Thyroid gland (tissue), 4 donors: Measurements from ENCODE around the gene VARS2. TPM values are rescaled to one million over a fixed set of nuclear protein-coding genes. Genes with fewer than 3 reads are reported as not detected.
"Not testable (repeated sequence)": the region's sequence is repeated elsewhere in the genome, so short reads cannot be mapped to it uniquely, and the experiment has no call there.

Experiments
- DNase-seq, 2 donors: peaks; one replicate each; pipeline ENCODE4 v3.0.0-alpha.2; 2019
- H3K27ac ChIP-seq, 3 donors: fragments of 200-600 bp; sonication (generic); 1 replicate in 2 of 3; 2 replicates in 1 of 3; pipeline ENCODE4 v1.5.1; 2016 to 2019; ENCODE audit warnings: mild to moderate bottlenecking in 1 of 3, moderate library complexity in 1 of 3
- H3K27me3 ChIP-seq: fragments of 200-600 bp; sonication (generic); one replicate; pipeline ENCODE4 v1.5.1; 2019
- H3K36me3 ChIP-seq, 2 donors: fragments of 200-600 bp; sonication (generic); one replicate each; pipeline ENCODE4 v1.5.1; 2016 to 2019
- H3K4me1 ChIP-seq, 2 donors: fragments of 200-600 bp; sonication (generic); one replicate each; pipeline ENCODE4 v1.5.1; 2017 to 2019
- H3K4me3 ChIP-seq, 3 donors: fragments of 200-600 bp; sonication (generic); replicated peaks in 1 of 3; 1 replicate in 2 of 3; 2 replicates in 1 of 3; pipeline ENCODE4 v1.5.1; 2016; ENCODE audit warnings: mild to moderate bottlenecking in 1 of 3
- H3K9me3 ChIP-seq: fragments of 200-600 bp; sonication (generic); one replicate; pipeline ENCODE4 v1.5.1; 2017
- POLR2A ChIP-seq, 2 donors: fragments of 450-650 bp; IDR thresholded peaks; one replicate each; pipeline ENCODE4 v1.6.1; 2017; ENCODE audit warnings: antibody characterized with exemption in 2 of 2, mild to moderate bottlenecking in 2 of 2, moderate library complexity in 1 of 2
- WGBS, 2 donors: methylation state at CpG; one replicate each; pipeline ENCODE4 v1.1.5; 2017; 5-methylcytosine and 5-hydroxymethylcytosine counted together
- intact Hi-C: fragments of 100-400 bp; cut with DNase I; formaldehyde crosslinking; loops from one replicate; pipeline ENCODE4 v1.15.1; 2023
- total RNA-seq, 4 donors: library from RNA; depleted of rRNA; stranded (reverse); fragments of >200 nt; gene quantifications; one replicate each; pipeline ENCODE4 v1.2.3, GENCODE V29; 2016
- TF ChIP-seq, protein P1 (sequence below), 6 experiments: fragments of 200-600 bp in 3 of 6; fragments of 450-650 bp in 3 of 6; sonication (generic) in 3 of 6; IDR thresholded peaks; one replicate each; pipeline ENCODE4 v1.5.1; 2016 to 2019; ENCODE audit warnings: antibody characterized with exemption in 6 of 6, mild to moderate bottlenecking in 2 of 6, inconsistent platforms in 1 of 6, moderate library complexity in 1 of 6

The VARS2 gene
- total RNA-seq, 4 donors from 2014 or later, result 17.3 to 36.4 (median 30.6) TPM

DNA sequence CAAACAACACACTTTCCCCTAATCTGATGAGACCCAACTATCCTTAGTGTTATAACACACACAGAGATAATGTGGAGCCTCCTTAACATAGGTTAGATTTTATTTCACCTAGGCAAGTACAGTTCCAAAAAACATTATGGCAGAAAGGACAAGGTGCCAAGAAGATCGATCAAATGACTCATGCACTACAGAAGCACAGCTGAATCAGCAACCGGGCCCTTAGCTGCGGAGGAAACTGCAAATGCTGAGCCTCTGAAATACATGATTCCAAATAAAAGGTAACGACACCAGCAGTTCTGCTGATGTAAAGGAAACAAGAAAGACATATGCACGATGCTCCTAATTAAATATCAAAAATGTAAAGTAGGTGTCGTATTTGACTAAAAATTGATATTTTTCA is 49.6 kb downstream of the VARS2 start:
- intact Hi-C loops, result no loop called here
- 75 to 87% methylated on average over 6 of the region's 6 CpGs for WGBS, 2 donors
- DNase-seq, result no peak
- no peaks in the 10 kb centered on the region for H3K27me3 ChIP-seq
- no peak overlapping the region for H3K27ac ChIP-seq
- no peaks in the 10 kb centered on the region for H3K36me3 ChIP-seq
- no peak overlapping the region for H3K4me3 ChIP-seq
- H3K9me3 ChIP-seq, result no peaks in the 10 kb centered on the region
- TF ChIP-seq, protein P1, sequence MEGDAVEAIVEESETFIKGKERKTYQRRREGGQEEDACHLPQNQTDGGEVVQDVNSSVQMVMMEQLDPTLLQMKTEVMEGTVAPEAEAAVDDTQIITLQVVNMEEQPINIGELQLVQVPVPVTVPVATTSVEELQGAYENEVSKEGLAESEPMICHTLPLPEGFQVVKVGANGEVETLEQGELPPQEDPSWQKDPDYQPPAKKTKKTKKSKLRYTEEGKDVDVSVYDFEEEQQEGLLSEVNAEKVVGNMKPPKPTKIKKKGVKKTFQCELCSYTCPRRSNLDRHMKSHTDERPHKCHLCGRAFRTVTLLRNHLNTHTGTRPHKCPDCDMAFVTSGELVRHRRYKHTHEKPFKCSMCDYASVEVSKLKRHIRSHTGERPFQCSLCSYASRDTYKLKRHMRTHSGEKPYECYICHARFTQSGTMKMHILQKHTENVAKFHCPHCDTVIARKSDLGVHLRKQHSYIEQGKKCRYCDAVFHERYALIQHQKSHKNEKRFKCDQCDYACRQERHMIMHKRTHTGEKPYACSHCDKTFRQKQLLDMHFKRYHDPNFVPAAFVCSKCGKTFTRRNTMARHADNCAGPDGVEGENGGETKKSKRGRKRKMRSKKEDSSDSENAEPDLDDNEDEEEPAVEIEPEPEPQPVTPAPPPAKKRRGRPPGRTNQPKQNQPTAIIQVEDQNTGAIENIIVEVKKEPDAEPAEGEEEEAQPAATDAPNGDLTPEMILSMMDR (IDR thresholded peaks at IDR 0.05), result no peak
- no peak for TF ChIP-seq POLR2A (IDR thresholded peaks at IDR 0.05)
- H3K4me1 ChIP-seq, result no peaks in the 10 kb centered on the region

DNA sequence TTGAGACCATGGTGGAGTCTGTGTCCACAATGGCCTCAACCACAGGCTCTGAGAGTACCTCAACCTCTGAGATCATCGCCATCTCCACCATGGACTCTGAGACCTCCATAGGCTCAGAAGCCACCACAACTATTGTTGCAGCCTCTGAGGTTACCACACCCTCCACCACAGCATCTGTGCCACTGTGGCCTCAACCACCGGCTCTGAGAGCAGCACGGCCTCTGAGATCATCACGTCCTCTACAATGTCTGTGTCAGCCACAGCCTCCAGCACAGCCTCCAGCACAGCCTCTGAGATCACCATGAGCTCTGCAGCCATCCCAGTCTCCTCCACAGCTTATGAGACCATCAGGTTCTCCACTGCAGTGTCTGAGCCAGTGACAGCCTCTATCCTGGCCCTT is 50.0 kb downstream of the VARS2 start:
- H3K27me3 ChIP-seq, result no peaks in the 10 kb centered on the region
- no peak for DNase-seq
- no peaks in the 10 kb centered on the region for H3K4me1 ChIP-seq
- 64 to 92% methylated on average over 4 of the region's 4 CpGs for WGBS, 2 donors
- H3K9me3 ChIP-seq, result no peaks in the 10 kb centered on the region
- H3K36me3 ChIP-seq, result no peaks in the 10 kb centered on the region
- H3K4me3 ChIP-seq, result no peak overlapping the region
- intact Hi-C loops, result no loop called here
- TF ChIP-seq, protein P1 (IDR thresholded peaks at IDR 0.05), result no peak
- no peak for TF ChIP-seq POLR2A (IDR thresholded peaks at IDR 0.05)
- no peak overlapping the region for H3K27ac ChIP-seq

DNA sequence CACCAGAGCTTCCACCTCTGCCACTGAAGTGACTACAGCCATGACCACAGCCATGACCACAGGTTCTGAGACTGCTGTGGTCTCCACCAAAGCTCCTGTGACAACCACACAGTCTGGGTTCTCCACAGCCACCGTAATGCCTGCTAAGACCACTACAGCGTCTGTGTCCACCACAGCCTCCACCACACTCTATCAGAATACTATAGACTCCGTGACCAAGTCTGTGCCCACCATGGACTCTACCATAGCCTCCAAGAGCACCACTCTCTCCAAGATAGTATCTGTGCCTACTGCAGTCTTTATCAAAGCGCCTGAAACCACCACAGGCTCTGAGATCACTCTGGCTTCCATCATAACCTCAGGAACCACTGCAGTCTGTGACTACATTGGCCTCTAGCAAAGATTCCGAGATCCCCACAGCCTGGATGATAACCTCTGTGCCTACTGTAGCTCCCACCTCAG is 51.1 kb downstream of the VARS2 start:
- H3K4me1 ChIP-seq, result no peaks in the 10 kb centered on the region
- H3K36me3 ChIP-seq, result no peaks in the 10 kb centered on the region
- 80 to 86% methylated on average over 5 of the region's 5 CpGs for WGBS, 2 donors
- no peak for DNase-seq
- H3K9me3 ChIP-seq, result no peaks in the 10 kb centered on the region
- no peak overlapping the region for H3K4me3 ChIP-seq
- H3K27ac ChIP-seq, result no peak overlapping the region
- TF ChIP-seq, protein P1 (IDR thresholded peaks at IDR 0.05), result no peak
- intact Hi-C loops, result no loop called here
- H3K27me3 ChIP-seq, result no peaks in the 10 kb centered on the region

DNA sequence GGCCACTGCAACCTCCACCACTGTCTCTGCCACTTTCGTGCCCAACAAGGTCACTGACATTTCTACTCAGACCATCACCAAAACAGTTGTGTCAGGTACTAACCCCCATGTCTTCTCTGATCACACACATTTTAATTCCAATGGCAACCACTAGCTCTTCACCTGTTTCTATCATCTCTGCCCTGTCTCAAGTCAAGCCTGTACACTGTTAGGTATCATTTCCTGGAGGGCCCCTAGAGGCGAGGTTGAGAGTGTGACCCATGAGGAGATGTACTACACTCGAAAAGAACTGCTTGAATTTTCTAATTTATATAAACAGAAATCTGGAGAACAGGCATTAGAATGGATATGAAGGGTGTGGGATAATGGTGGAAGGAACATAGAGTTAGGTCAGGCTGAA is 52.1 kb downstream of the VARS2 start:
- 75 to 81% methylated on average over 3 of the region's 3 CpGs for WGBS, 2 donors
- Histone ChIP-seq H3K27me3 (no peaks in the 10 kb centered on the region), H3K27ac (no peak overlapping the region), H3K9me3 (no peaks in the 10 kb centered on the region), H3K4me3 (no peak overlapping the region), H3K4me1 (no peaks in the 10 kb centered on the region), H3K36me3 (no peaks in the 10 kb centered on the region)
- TF ChIP-seq POLR2A (IDR thresholded peaks at IDR 0.05), result no peak
- TF ChIP-seq, protein P1 (IDR thresholded peaks at IDR 0.05), result no peak
- no peak for DNase-seq
- intact Hi-C loops, result no loop called here

DNA sequence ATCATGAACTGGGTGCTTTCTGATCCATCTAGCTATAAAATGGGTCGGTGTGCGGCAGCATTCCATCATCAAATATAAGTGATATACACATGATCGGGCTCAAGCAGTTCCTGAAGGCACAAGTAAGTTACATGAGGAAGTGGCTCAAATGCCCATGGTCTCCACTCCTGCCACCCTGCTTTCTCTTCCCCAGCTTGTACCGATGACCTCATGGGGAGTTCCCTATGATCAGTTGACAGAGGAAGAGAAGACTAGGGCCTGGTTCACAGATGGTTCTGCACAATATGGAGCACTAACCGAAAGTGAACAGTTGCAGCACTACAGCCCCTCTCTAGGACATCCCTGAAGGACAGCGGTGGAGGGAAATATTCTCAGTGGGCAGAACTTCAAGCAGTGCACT is 55.1 kb downstream of the VARS2 start:
- H3K4me1 ChIP-seq, H3K27ac ChIP-seq, intact Hi-C loops, H3K27me3 ChIP-seq, H3K4me3 ChIP-seq, H3K36me3 ChIP-seq, H3K9me3 ChIP-seq, DNase-seq: not testable (repeated sequence)
- WGBS, 2 donors, result 90 to 94% methylated on average over 6 of the region's 6 CpGs

DNA sequence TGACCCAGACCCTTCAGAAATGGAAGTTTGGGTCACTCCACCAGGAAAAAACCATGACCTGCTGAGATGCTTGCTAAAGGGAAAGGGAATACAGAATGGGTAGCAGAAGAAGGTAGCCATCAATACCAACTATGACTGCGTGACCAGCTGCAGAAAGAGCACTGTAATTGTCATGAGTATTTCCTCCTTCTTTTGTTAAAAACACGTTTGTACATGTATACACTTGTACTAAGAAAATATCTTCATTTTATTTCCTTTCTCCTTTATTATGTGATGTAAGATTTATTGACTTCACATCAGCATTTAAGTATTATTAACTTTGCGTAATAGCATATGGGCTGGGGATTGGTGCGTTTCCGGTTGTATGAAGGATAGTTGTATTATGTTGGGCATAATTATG is 56.9 kb downstream of the VARS2 start:
- no peaks in the 10 kb centered on the region for H3K9me3 ChIP-seq
- H3K4me3 ChIP-seq, result no peak overlapping the region
- TF ChIP-seq POLR2A (IDR thresholded peaks at IDR 0.05), result no peak
- TF ChIP-seq, protein P1 (IDR thresholded peaks at IDR 0.05), result no peak
- intact Hi-C loops, result no loop called here
- H3K4me1 ChIP-seq, result no peaks in the 10 kb centered on the region
- H3K27me3 ChIP-seq, result no peaks in the 10 kb centered on the region
- no peaks in the 10 kb centered on the region for H3K36me3 ChIP-seq
- 88% methylated on average over 5 of the region's 5 CpGs for WGBS, 2 donors
- DNase-seq, result no peak
- no peak overlapping the region for H3K27ac ChIP-seq
